A549 (cell line): ENCODE data around the gene MYBPC2.

Experiments
- CBX2 ChIP-seq: fragments of 200-600 bp; sonication (generic); IDR thresholded peaks from 2 replicates; pipeline ENCODE4 v1.6.1; 2016; ENCODE audit warnings: low read depth, mild to moderate bottlenecking, borderline replicate concordance
- EP300 ChIP-seq, 2 experiments: fragments of >200 bp; sonication (Bioruptor Twin); formaldehyde crosslinking; IDR thresholded peaks; 2 replicates in 1 of 2; 3 replicates in 1 of 2; pipeline ENCODE4 v1.6.1; 2016 to 2017
- FOSB ChIP-seq: fragments of 250-450 bp; sonication (Bioruptor Pico); IDR thresholded peaks from 2 replicates; pipeline ENCODE4 v1.5.0; 2020; ENCODE audit warnings: mild to moderate bottlenecking, moderate library complexity
- FOXS1 ChIP-seq: fragments of 250-450 bp; sonication (Bioruptor Pico); IDR thresholded peaks from 2 replicates; pipeline ENCODE4 v1.5.0; 2020; ENCODE audit warnings: mild to moderate bottlenecking, moderate library complexity
- JUNB ChIP-seq: fragments of >200 bp; sonication (Bioruptor Twin); formaldehyde crosslinking; IDR thresholded peaks from 2 replicates; pipeline ENCODE4 v1.6.1; 2016
- NPAS2 ChIP-seq: fragments of 250-450 bp; sonication (Bioruptor Pico); IDR thresholded peaks from 2 replicates; pipeline ENCODE4 v1.8.0; 2022; ENCODE audit warnings: mild to moderate bottlenecking, moderate library complexity, borderline replicate concordance
- POLR2A ChIP-seq: IDR thresholded peaks from 2 replicates; pipeline ENCODE4 v1.6.1; 2012; ENCODE audit warnings: mild to moderate bottlenecking, low read length
- RAD21 ChIP-seq, 2 experiments: fragments of >200 bp in 1 of 2; sonication (Bioruptor Twin) in 1 of 2; formaldehyde crosslinking in 1 of 2; IDR thresholded peaks in 1 of 2; conservative IDR thresholded peaks in 1 of 2; 2 replicates in 1 of 2; 3 replicates in 1 of 2; pipeline ENCODE4 v1.6.1; 2012 to 2018; ENCODE audit warnings: inconsistent platforms in 1 of 2
- SMC3 ChIP-seq: fragments of >200 bp; sonication (Bioruptor Twin); formaldehyde crosslinking; IDR thresholded peaks from 3 replicates; pipeline ENCODE4 v1.6.1; 2018; ENCODE audit warnings: inconsistent platforms
- ZSCAN20 ChIP-seq: fragments of 250-450 bp; sonication (Bioruptor Pico); IDR thresholded peaks from 2 replicates; pipeline ENCODE4 v1.8.0; 2022; ENCODE audit warnings: mild to moderate bottlenecking, moderate library complexity
- TF ChIP-seq, protein P1 (sequence below): fragments of >200 bp; sonication (Bioruptor Twin); formaldehyde crosslinking; IDR thresholded peaks from 3 replicates; pipeline ENCODE4 v1.5.1; 2016
- TF ChIP-seq, protein P2 (sequence below): fragments of 250-450 bp; sonication (Bioruptor Pico); IDR thresholded peaks from 2 replicates; pipeline ENCODE4 v1.5.0; 2021; ENCODE audit warnings: mild to moderate bottlenecking, moderate library complexity, borderline replicate concordance
- TF ChIP-seq, protein P3 (sequence below): IDR thresholded peaks from 2 replicates; pipeline ENCODE4 v1.6.1; 2012; ENCODE audit warnings: low read depth, borderline replicate concordance
- TF ChIP-seq, protein P4 (sequence below): IDR thresholded peaks from 2 replicates; pipeline ENCODE4 v1.6.1; 2012

GRCh38 chr19:50420127-50420526 is 12.6 kb upstream of the MYBPC2 start:
- TF ChIP-seq, protein P1, sequence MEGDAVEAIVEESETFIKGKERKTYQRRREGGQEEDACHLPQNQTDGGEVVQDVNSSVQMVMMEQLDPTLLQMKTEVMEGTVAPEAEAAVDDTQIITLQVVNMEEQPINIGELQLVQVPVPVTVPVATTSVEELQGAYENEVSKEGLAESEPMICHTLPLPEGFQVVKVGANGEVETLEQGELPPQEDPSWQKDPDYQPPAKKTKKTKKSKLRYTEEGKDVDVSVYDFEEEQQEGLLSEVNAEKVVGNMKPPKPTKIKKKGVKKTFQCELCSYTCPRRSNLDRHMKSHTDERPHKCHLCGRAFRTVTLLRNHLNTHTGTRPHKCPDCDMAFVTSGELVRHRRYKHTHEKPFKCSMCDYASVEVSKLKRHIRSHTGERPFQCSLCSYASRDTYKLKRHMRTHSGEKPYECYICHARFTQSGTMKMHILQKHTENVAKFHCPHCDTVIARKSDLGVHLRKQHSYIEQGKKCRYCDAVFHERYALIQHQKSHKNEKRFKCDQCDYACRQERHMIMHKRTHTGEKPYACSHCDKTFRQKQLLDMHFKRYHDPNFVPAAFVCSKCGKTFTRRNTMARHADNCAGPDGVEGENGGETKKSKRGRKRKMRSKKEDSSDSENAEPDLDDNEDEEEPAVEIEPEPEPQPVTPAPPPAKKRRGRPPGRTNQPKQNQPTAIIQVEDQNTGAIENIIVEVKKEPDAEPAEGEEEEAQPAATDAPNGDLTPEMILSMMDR, result no peak
- TF ChIP-seq, protein P2, sequence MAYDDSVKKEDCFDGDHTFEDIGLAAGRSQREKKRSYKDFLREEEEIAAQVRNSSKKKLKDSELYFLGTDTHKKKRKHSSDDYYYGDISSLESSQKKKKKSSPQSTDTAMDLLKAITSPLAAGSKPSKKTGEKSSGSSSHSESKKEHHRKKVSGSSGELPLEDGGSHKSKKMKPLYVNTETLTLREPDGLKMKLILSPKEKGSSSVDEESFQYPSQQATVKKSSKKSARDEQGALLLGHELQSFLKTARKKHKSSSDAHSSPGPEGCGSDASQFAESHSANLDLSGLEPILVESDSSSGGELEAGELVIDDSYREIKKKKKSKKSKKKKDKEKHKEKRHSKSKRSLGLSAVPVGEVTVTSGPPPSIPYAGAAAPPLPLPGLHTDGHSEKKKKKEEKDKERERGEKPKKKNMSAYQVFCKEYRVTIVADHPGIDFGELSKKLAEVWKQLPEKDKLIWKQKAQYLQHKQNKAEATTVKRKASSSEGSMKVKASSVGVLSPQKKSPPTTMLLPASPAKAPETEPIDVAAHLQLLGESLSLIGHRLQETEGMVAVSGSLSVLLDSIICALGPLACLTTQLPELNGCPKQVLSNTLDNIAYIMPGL (CRISPR knock-in tag), result no peak
- no peak for TF ChIP-seq SMC3
- TF ChIP-seq, protein P3, sequence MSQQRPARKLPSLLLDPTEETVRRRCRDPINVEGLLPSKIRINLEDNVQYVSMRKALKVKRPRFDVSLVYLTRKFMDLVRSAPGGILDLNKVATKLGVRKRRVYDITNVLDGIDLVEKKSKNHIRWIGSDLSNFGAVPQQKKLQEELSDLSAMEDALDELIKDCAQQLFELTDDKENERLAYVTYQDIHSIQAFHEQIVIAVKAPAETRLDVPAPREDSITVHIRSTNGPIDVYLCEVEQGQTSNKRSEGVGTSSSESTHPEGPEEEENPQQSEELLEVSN, result no peak
- TF ChIP-seq FOXS1, result no peak
- TF ChIP-seq CBX2, result no peak
- TF ChIP-seq EP300 (IDR thresholded peaks at IDR 0.05), result no peak
- TF ChIP-seq, protein P4, sequence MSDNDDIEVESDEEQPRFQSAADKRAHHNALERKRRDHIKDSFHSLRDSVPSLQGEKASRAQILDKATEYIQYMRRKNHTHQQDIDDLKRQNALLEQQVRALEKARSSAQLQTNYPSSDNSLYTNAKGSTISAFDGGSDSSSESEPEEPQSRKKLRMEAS, result no peak
- no peak for TF ChIP-seq FOSB (CRISPR knock-in tag)
- no peak for TF ChIP-seq ZSCAN20 (CRISPR knock-in tag)
- TF ChIP-seq POLR2A, result no peak
- no peak for TF ChIP-seq RAD21 (conservative IDR thresholded peaks at IDR 0.05 in 1 of 2, IDR thresholded peaks at IDR 0.05 in 1 of 2)
- no peak for TF ChIP-seq NPAS2 (CRISPR knock-in tag)
- no peak for TF ChIP-seq JUNB
